Small intestine (tissue), 7 donors: ENCODE measurements around the gene ETS2. TPM values are rescaled to one million over a fixed set of nuclear protein-coding genes. Genes with fewer than 3 reads are reported as not detected.

Experiments used
- DNase-seq, 2 donors: peaks; one replicate each; pipeline versions ENCODE4 v3.0.0 to v3.0.0-alpha.2; 2013
- FAIRE-seq: peaks from 2 replicates; lab custom pipeline; 2012; peaks lifted over from hg19 to GRCh38; lab: Jason Lieb, UNC
- H3K27ac ChIP-seq, 3 donors: one replicate each; pipeline ENCODE4 v1.5.1; 2013; ENCODE audit warnings: low read length in 2 of 3, mild to moderate bottlenecking in 2 of 3, control low read depth in 1 of 3, inconsistent platforms in 1 of 3, low read depth in 1 of 3, moderate library complexity in 1 of 3
- H3K27me3 ChIP-seq, 3 donors: one replicate each; pipeline ENCODE4 v1.6.1; 2013; ENCODE audit warnings: low read length in 3 of 3, inconsistent platforms in 1 of 3; ENCODE audit not compliant: control insufficient read depth in 3 of 3, insufficient read depth in 3 of 3
- H3K36me3 ChIP-seq, 3 donors: one replicate each; pipeline ENCODE4 v1.6.1; 2013; ENCODE audit warnings: low read length in 3 of 3, inconsistent platforms in 1 of 3, low read depth in 1 of 3, mild to moderate bottlenecking in 1 of 3, moderate library complexity in 1 of 3; ENCODE audit not compliant: control insufficient read depth in 3 of 3, insufficient read depth in 2 of 3
- H3K4me1 ChIP-seq, 3 donors: one replicate each; pipeline ENCODE4 v1.6.1; 2013; ENCODE audit warnings: low read length in 2 of 3, inconsistent platforms in 1 of 3, low read depth in 1 of 3, mild to moderate bottlenecking in 1 of 3, moderate library complexity in 1 of 3; ENCODE audit not compliant: control insufficient read depth in 3 of 3, insufficient read depth in 2 of 3
- H3K4me3 ChIP-seq, 3 donors: one replicate each; pipeline ENCODE4 v1.5.1; 2013; ENCODE audit warnings: low read length in 3 of 3, control low read depth in 1 of 3, inconsistent platforms in 1 of 3, low read depth in 1 of 3, mild to moderate bottlenecking in 1 of 3, moderate library complexity in 1 of 3
- H3K9me3 ChIP-seq, 2 donors: one replicate each; pipeline ENCODE4 v1.6.1; 2013; ENCODE audit warnings: low read depth in 1 of 2, low read length in 1 of 2; ENCODE audit not compliant: control insufficient read depth in 2 of 2, insufficient read depth in 1 of 2
- WGBS, 3 donors: extraction: QIAGEN DNeasy Blood & Tissue Kit; methylation state at CpG; one replicate each; pipeline ENCODE4 v1.1.7; 2013; 5-methylcytosine and 5-hydroxymethylcytosine counted together
- polyA plus RNA-seq, 4 donors: library from polyadenylated mRNA; stranded (reverse) in 3 of 4; unstranded in 1 of 4; fragments of 200-250 nt in 3 of 4; fragments of 120-200 nt in 1 of 4; gene quantifications; one replicate each; pipeline versions ENCODE4 v1.2.1 to v1.2.3, GENCODE V29; 2013
- donor health status: healthy with polysubstance abuse.
- donor health status: control.
- donor health status: control.
- donor health status: Bipolar disorder and iron deficiency.
- donor health status: healthy.

Gene ETS2
- polyA plus RNA-seq, 4 donors = 129 to 151 (median 135) TPM

DNA sequence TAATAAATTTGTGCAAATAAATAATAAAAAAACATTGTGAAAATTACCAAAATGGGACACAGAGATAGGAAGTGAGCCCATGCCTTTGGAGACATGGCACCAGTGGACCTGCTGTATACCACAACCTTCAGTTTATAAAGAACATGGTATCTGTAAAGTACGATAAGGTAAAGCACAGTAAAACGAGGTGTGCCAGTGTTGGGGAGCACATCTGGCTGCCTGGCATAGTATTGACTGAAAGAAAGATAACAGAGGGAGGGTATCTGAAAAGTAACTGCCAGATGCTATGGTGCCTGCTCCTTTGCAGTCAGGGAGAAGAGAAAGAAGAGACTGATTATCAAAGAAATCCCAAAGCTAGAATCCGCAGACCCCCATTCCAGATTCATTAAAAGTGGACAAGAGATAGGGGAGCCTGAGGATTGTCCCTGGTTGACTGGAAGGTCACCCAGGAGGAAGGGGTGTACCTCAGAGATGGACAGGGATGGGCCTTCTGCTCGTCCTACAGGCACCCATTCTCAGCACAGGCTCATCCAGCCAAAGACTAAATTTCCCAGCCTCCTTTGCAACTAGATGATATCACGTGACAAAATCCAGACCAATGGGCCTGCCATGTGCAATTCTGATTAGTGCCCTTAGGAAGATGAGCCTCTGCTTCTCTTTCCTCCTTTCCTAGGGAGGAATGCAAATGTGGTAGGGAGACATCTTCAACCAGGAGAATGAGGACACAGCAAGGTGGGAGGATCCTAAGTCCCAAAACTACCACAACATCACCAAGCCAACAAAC, 12.9 kb upstream of the ETS2 start:
- Histone ChIP-seq H3K27ac (peak overlapping the region; percentile 17 to 81 (median 78)), H3K27me3 (no peaks in the 10 kb centered on the region), H3K36me3 (no peaks in the 10 kb centered on the region), H3K4me1 (peaks cover 8 to 81% (median 39%) of the 10 kb centered on the region in 3 donors), H3K4me3 (no peak overlapping the region), H3K9me3 (peaks cover 0 to 16% of the 10 kb centered on the region in 2 donors)
- 62 to 81% (median 70%) methylated on average over 5 of the region's 5 CpGs for WGBS, 3 donors
- FAIRE-seq (no peak), DNase-seq (peak in 1 of 2 donors; percentile 76)

DNA sequence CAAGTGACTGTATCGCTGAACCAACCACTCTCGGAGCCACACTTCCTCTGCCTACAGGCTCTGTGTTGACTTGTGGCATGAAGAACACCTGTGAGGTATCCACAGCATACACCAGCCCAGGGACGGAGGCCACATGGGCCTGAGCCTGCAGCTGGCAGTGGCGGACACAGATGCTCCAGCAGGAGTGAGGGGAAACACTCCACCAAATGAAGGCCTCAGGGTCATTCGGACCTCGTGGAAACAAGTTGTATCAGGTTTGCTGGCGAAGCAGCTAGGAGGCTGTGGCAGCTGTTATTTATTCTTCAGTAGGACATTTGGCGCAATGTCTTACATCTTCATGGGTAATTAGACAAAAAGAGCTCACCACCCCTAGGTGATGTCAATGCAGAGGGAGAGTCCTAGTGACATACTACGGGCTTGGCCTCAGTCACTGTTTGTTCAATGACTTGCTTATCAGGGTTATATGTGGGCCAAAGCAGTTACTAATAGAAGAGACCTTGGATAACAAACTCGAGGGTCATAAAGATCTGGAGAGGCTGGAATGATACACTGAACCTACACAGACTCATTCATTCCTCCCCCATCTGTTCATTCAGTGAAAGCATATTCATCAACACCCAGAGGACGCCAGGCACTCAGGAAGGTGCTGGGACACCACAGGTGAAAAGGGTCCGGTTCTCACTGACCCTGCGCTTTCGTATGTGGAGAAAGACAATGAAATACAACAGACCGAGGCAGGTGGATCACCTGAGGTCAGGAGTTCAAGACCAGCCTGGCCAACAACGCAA, 11.6 kb upstream of the ETS2 start:
- Histone ChIP-seq H3K4me1 (peaks cover 9 to 81% (median 36%) of the 10 kb centered on the region in 3 donors), H3K27ac (peak overlapping the region; percentile 78 to 90 (median 79))
- FAIRE-seq = peak; percentile 47

DNA sequence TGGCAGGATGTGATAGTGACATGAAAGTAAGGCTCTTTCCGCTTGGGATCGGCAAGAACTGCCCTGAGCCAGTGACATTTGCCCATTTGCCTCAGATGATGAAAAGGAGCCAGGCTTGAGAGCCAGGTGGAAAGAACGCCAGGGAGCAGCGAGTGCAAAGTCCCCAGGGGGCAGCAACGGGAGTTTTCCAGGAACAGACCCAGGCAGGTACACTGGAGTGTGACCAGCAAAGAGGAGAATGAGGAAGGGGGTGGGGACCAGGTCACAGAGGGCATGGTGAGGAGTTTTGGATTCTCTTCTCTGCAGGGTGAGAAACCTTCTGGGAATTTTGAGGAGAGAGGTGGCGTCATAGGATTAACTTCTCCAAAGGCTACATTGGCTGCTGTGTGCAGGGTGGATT, 10.8 kb upstream of the ETS2 start:
- Histone ChIP-seq H3K27me3 (no peaks in the 10 kb centered on the region), H3K4me3 (no peak overlapping the region), H3K27ac (peak overlapping the region; percentile 78 to 90 (median 78)), H3K36me3 (no peaks in the 10 kb centered on the region), H3K4me1 (peaks cover 7 to 79% (median 32%) of the 10 kb centered on the region in 3 donors), H3K9me3 (peaks cover 0 to 16% of the 10 kb centered on the region in 2 donors)
- WGBS, 3 donors = 41 to 64% (median 42%) methylated on average over 6 of the region's 6 CpGs
- DNase-seq = peak in 1 of 2 donors; percentile 54
- no peak for FAIRE-seq

More for the DNA sequence above, 11.6 kb upstream of the ETS2 start:
- H3K4me3 ChIP-seq = no peak overlapping the region
- peak; percentile 81 to 98 for DNase-seq
- WGBS, 3 donors = 37 to 72% (median 47%) methylated on average over 16 of the region's 16 CpGs
- H3K27me3 ChIP-seq = no peaks in the 10 kb centered on the region
- H3K9me3 ChIP-seq = peaks cover 0 to 16% of the 10 kb centered on the region in 2 donors
- H3K36me3 ChIP-seq = no peaks in the 10 kb centered on the region

DNA sequence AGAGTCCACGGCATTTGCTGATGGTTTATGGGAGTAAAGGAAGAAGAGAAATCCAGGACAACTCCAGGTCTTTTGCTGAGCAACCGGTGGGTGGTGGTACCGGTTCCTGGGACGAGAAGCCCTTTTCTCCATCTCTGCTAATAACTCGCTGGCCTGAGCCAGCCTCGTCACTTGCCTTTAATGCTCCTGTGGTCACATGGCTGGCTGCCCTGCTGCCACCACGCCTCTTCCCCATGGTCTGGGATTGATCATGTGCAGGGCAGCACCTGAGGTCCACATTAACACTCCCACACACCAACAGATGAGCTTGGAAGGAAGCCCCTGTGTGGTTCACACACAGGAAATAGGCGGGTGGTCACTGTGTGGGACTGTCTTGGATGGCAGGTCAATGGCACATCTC, 10.3 kb upstream of the ETS2 start:
- WGBS, 3 donors = 79 to 85% (median 84%) methylated on average over 8 of the region's 8 CpGs
- Histone ChIP-seq H3K9me3 (peaks cover 0 to 16% of the 10 kb centered on the region in 2 donors), H3K27ac (peak overlapping the region; percentile 78 to 90 (median 78)), H3K4me3 (no peak overlapping the region), H3K36me3 (no peaks in the 10 kb centered on the region), H3K27me3 (no peaks in the 10 kb centered on the region), H3K4me1 (peaks cover 7 to 76% (median 29%) of the 10 kb centered on the region in 3 donors)
- DNase-seq = no peak
- FAIRE-seq = no peak

DNA sequence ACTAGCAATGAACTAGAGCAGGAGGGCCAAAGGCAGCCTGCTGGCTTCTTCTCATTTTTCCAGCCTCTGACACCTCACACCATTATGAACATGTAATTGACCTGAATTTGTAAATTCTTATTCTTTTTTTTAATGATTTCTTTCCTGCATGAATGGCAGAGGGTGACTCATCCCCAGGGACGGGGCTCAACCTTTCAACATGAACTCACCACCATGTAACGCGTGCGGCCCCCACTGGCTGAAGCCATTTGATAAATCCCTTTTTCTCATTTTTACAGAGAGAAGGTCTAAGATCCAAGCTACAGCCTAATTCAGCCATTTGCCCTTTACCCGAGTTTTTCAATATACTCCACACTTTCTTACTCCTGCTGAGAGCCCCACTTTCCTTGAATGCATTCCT, 9.3 kb upstream of the ETS2 start:
- H3K27ac ChIP-seq = peak overlapping the region; percentile 63 to 93 (median 76)
- peaks cover 5 to 74% (median 32%) of the 10 kb centered on the region in 3 donors for H3K4me1 ChIP-seq
- WGBS, 3 donors = 74 to 82% (median 76%) methylated on average over 5 of the region's 5 CpGs
- DNase-seq (no peak), FAIRE-seq (no peak)
- H3K36me3 ChIP-seq = no peaks in the 10 kb centered on the region
- no peaks in the 10 kb centered on the region for H3K27me3 ChIP-seq
- H3K4me3 ChIP-seq = no peak overlapping the region
- peaks cover 0 to 16% of the 10 kb centered on the region in 2 donors for H3K9me3 ChIP-seq

DNA sequence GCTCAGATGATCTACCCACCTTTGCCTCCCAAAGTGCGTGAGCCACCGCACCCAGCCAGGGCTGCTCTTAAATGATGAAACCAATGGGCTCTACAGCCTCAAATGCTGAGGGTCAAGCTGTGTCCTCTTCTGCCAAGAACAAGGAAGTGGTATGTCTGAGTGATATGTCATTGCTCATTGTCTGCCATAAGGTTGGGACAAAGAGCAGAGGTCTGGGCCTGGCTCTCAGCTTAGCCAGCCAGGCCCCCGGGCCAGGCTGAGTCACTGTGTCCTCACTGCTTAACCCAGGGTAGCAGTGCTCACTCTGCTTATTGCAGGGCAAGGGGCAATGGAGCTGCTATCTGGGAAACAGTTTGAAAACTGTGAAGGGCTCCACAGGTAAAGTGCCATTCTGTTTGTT, 8.3 kb upstream of the ETS2 start:
- FAIRE-seq = no peak
- peak; percentile 93 to 96 for DNase-seq
- peak overlapping the region; percentile 63 to 93 (median 76) for H3K27ac ChIP-seq

DNA sequence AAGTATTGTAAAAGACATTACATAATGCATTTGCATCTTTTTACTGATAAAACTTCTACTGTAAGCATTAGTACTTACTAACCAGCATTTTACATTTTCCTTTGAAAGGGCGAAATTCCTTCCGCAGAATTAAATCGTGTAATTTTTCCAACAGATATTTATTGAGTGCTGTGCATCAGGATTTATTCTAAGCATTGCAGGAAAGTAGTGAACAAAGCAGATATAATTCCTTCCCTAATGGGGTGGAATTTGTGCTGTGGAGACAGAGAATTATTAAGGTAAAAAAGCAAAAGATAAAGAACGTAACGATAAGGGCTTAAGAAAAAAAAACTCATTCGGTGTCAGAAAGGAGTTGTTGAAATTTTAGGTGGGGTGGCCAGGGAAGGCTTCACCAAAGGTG, 7.6 kb upstream of the ETS2 start:
- DNase-seq (no peak), FAIRE-seq (no peak)
- peaks cover 0 to 12% of the 10 kb centered on the region in 2 donors for H3K9me3 ChIP-seq
- H3K27ac ChIP-seq = peak overlapping the region; percentile 88 to 93 (median 89)
- no peaks in the 10 kb centered on the region for H3K27me3 ChIP-seq
- WGBS, 3 donors = 44 to 75% (median 57%) methylated on average over 6 of the region's 6 CpGs
- H3K36me3 ChIP-seq = no peaks in the 10 kb centered on the region
- H3K4me1 ChIP-seq = peaks cover 3 to 84% (median 31%) of the 10 kb centered on the region in 3 donors
- H3K4me3 ChIP-seq = no peak overlapping the region

More for the DNA sequence above, 8.3 kb upstream of the ETS2 start:
- Histone ChIP-seq H3K9me3 (peaks cover 0 to 12% of the 10 kb centered on the region in 2 donors), H3K36me3 (no peaks in the 10 kb centered on the region), H3K4me1 (peaks cover 3 to 82% (median 34%) of the 10 kb centered on the region in 3 donors), H3K4me3 (no peak overlapping the region), H3K27me3 (no peaks in the 10 kb centered on the region)
- 52 to 64% (median 55%) methylated on average over 3 of the region's 3 CpGs for WGBS, 3 donors

DNA sequence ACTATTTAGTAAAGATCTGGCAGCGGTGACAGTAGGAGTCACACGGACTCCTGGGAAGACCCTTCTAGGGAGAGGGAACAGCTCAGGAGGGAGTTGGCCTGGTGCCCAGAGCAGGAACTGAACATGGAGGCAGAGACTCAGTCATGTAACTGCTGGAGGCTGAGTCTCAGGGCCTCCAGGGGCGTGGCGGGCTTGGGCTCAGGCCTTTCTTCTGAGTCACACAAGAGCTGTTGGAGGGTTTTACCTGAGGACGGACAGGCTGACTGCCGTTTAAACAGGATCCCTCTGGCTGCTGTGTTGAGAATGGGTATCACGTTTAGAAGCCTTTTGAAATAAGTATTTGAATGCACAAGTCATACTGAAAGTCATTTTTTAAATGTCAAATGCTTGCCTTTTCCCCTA, 7.2 kb upstream of the ETS2 start:
- no peaks in the 10 kb centered on the region for H3K36me3 ChIP-seq
- no peak for FAIRE-seq
- peak; percentile 93 to 95 for DNase-seq
- H3K9me3 ChIP-seq = peaks cover 0 to 8% of the 10 kb centered on the region in 2 donors
- WGBS, 3 donors = 17 to 53% (median 32%) methylated on average over 7 of the region's 7 CpGs
- peaks cover 3 to 87% (median 31%) of the 10 kb centered on the region in 3 donors for H3K4me1 ChIP-seq
- no peaks in the 10 kb centered on the region for H3K27me3 ChIP-seq
- H3K4me3 ChIP-seq = no peak overlapping the region
- peak overlapping the region; percentile 88 to 93 (median 89) for H3K27ac ChIP-seq
